GM18507 (cell line): ENCODE data around the gene TGFBR3.

Source experiments
- DNase-seq: peaks from one replicate; pipeline ENCODE4 v3.0.0; 2011; ENCODE audit warnings: low read depth; ENCODE audit not compliant: insufficient read length; ENCODE audit errors: extremely low spot score
- FAIRE-seq: peaks from 2 replicates; lab custom pipeline; 2011; peaks lifted over from hg19 to GRCh38; lab: Jason Lieb, UNC

Gene TGFBR3

GRCh38 chr1:91830242-91831131 lies 55.5 kb downstream of the TGFBR3 start:
- FAIRE-seq = no peak
- DNase-seq = no peak

GRCh38 chr1:91829293-91830153 lies 56.4 kb downstream of the TGFBR3 start:
- no peak for FAIRE-seq
- no peak for DNase-seq

GRCh38 chr1:91828583-91829281 lies 57.2 kb downstream of the TGFBR3 start:
- DNase-seq (no peak), FAIRE-seq (no peak)

- FAIRE-seq = no peak
- DNase-seq = no peak
Observed at GRCh38 chr1:91827459-91828321, 58.3 kb downstream of the TGFBR3 start.

- FAIRE-seq = no peak
Observed at GRCh38 chr1:91827087-91827458, 58.9 kb downstream of the TGFBR3 start.

GRCh38 chr1:91826649-91827048 lies 59.3 kb downstream of the TGFBR3 start:
- no peak for DNase-seq
- FAIRE-seq = no peak

More at GRCh38 chr1:91827087-91827458, 58.9 kb downstream of the TGFBR3 start:
- no peak for DNase-seq

- DNase-seq = no peak
- no peak for FAIRE-seq
Observed at GRCh38 chr1:91826248-91826647, 59.7 kb downstream of the TGFBR3 start.

GRCh38 chr1:91821126-91821868 lies 64.7 kb downstream of the TGFBR3 start:
- DNase-seq (no peak), FAIRE-seq (no peak)

- DNase-seq (no peak), FAIRE-seq (no peak)
Observed at GRCh38 chr1:91819038-91819788, 66.7 kb downstream of the TGFBR3 start.

- FAIRE-seq (no peak), DNase-seq (no peak)
Observed at GRCh38 chr1:91818713-91818975, 67.3 kb downstream of the TGFBR3 start.

GRCh38 chr1:91817211-91817905 lies 68.6 kb downstream of the TGFBR3 start:
- FAIRE-seq (no peak), DNase-seq (no peak)

- DNase-seq (no peak), FAIRE-seq (no peak)
Observed at GRCh38 chr1:91816031-91816430, 69.9 kb downstream of the TGFBR3 start.

GRCh38 chr1:91814448-91814847 lies 71.5 kb downstream of the TGFBR3 start:
- no peak for DNase-seq
- no peak for FAIRE-seq

- DNase-seq (no peak), FAIRE-seq (no peak)
Observed at GRCh38 chr1:91813813-91814212, 72.1 kb downstream of the TGFBR3 start.

- no peak for FAIRE-seq
- no peak for DNase-seq
Observed at GRCh38 chr1:91811363-91812025, 74.5 kb downstream of the TGFBR3 start.

GRCh38 chr1:91809317-91809716 lies 76.6 kb downstream of the TGFBR3 start:
- no peak for DNase-seq
- no peak for FAIRE-seq
